H1 (cell line): ENCODE results near the gene LANCL3. TPM values are rescaled to one million over a fixed set of nuclear protein-coding genes. Genes with fewer than 3 reads are reported as not detected.

ENCODE experiments used
- BCL11A ChIP-seq, 2 experiments: IDR thresholded peaks; one replicate each; pipeline ENCODE4 v1.6.1; 2011; ENCODE audit warnings: low read depth in 2 of 2, low read length in 2 of 2, mild to moderate bottlenecking in 2 of 2
- CBX5 ChIP-seq: fragments of 300-800, 300-1000 bp; sonication (generic); IDR thresholded peaks from 2 replicates; pipeline ENCODE4 v1.7.1; 2016; ENCODE audit warnings: antibody characterized with exemption, low read length, low read depth
- CBX8 ChIP-seq: fragments of 300-800, 300-1000 bp; sonication (generic); IDR thresholded peaks from 2 replicates; pipeline ENCODE4 v1.7.1; 2016; ENCODE audit warnings: low read depth, low read length, borderline replicate concordance
- CEBPB ChIP-seq: IDR thresholded peaks from 2 replicates; pipeline ENCODE4 v1.6.1; 2012; ENCODE audit warnings: low read depth, low read length
- CTBP2 ChIP-seq: IDR thresholded peaks from 2 replicates; pipeline ENCODE4 v1.7.0; 2011; ENCODE audit warnings: borderline replicate concordance, mild to moderate bottlenecking, moderate library complexity, mixed read lengths, low read length; ENCODE audit not compliant: insufficient read depth, insufficient read length
- EGR1 ChIP-seq: IDR thresholded peaks from 2 replicates; pipeline ENCODE4 v1.6.1; 2011; ENCODE audit warnings: low read depth, low read length, borderline replicate concordance
- RFX5 ChIP-seq: IDR thresholded peaks from 2 replicates; pipeline ENCODE4 v1.6.1; 2011; ENCODE audit warnings: low read depth, low read length, improper control_type of control experiment, borderline replicate concordance
- SP4 ChIP-seq: IDR thresholded peaks from 2 replicates; pipeline ENCODE4 v1.6.1; 2012; ENCODE audit warnings: low read length, inconsistent platforms
- polyA plus RNA-seq, 7 experiments: library from polyadenylated mRNA; depleted of rRNA in 3 of 7; stranded (reverse) in 5 of 7; unstranded in 2 of 7; fragments of >200 nt in 5 of 7; fragments of 200-250 nt in 2 of 7; gene quantifications; 1 replicate in 5 of 7; 2 replicates in 1 of 7; 4 replicates in 1 of 7; pipeline versions ENCODE4 v1.2.1 to v1.2.3, GENCODE V29; 2011 to 2013; ENCODE audit warnings: missing spikeins in 2 of 7, mixed read lengths in 2 of 7
- total RNA-seq: library from RNA; stranded (reverse); fragmentation: NEBNext Ultra II Directional; extraction: Animal tissue kit (Norgen Biotek cat#: 25700); gene quantifications from 2 replicates; pipeline ENCODE4 v1.2.1, GENCODE V29; 2021
- TF ChIP-seq, protein P1 (sequence below): fragments of 300-600 bp; sonication (generic); IDR thresholded peaks from 2 replicates; pipeline ENCODE4 v1.7.1; 2012; ENCODE audit warnings: low read length, moderate library complexity, mild to moderate bottlenecking, inconsistent platforms; ENCODE audit not compliant: insufficient replicate concordance

The LANCL3 gene
- total and polyA plus RNA-seq, 2 of the 8 experiments (the other 6 are each of a cell fraction or from before 2014, with no cell fraction given), result 0.11 to 0.37 TPM

DNA sequence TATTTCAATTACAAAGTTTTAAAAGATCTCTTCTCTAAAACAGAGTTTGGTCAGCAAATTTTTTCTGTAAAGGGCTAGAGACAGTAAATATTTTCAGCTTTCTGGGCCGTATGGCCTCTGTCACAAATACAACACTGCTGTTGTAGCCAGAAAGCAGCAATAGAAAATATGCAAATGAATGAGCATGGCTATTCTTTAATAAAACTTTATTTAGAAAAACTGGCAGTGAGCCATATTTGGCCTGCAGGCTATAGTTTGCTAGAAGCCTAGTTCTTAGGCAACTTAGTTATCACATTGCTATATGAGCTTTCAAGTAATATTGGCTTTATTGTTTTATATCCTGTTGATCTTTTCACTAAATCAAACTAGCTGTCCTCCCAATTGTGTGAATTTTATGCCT is 87.6 kb downstream of the LANCL3 start (continued):
- TF ChIP-seq, protein P1, sequence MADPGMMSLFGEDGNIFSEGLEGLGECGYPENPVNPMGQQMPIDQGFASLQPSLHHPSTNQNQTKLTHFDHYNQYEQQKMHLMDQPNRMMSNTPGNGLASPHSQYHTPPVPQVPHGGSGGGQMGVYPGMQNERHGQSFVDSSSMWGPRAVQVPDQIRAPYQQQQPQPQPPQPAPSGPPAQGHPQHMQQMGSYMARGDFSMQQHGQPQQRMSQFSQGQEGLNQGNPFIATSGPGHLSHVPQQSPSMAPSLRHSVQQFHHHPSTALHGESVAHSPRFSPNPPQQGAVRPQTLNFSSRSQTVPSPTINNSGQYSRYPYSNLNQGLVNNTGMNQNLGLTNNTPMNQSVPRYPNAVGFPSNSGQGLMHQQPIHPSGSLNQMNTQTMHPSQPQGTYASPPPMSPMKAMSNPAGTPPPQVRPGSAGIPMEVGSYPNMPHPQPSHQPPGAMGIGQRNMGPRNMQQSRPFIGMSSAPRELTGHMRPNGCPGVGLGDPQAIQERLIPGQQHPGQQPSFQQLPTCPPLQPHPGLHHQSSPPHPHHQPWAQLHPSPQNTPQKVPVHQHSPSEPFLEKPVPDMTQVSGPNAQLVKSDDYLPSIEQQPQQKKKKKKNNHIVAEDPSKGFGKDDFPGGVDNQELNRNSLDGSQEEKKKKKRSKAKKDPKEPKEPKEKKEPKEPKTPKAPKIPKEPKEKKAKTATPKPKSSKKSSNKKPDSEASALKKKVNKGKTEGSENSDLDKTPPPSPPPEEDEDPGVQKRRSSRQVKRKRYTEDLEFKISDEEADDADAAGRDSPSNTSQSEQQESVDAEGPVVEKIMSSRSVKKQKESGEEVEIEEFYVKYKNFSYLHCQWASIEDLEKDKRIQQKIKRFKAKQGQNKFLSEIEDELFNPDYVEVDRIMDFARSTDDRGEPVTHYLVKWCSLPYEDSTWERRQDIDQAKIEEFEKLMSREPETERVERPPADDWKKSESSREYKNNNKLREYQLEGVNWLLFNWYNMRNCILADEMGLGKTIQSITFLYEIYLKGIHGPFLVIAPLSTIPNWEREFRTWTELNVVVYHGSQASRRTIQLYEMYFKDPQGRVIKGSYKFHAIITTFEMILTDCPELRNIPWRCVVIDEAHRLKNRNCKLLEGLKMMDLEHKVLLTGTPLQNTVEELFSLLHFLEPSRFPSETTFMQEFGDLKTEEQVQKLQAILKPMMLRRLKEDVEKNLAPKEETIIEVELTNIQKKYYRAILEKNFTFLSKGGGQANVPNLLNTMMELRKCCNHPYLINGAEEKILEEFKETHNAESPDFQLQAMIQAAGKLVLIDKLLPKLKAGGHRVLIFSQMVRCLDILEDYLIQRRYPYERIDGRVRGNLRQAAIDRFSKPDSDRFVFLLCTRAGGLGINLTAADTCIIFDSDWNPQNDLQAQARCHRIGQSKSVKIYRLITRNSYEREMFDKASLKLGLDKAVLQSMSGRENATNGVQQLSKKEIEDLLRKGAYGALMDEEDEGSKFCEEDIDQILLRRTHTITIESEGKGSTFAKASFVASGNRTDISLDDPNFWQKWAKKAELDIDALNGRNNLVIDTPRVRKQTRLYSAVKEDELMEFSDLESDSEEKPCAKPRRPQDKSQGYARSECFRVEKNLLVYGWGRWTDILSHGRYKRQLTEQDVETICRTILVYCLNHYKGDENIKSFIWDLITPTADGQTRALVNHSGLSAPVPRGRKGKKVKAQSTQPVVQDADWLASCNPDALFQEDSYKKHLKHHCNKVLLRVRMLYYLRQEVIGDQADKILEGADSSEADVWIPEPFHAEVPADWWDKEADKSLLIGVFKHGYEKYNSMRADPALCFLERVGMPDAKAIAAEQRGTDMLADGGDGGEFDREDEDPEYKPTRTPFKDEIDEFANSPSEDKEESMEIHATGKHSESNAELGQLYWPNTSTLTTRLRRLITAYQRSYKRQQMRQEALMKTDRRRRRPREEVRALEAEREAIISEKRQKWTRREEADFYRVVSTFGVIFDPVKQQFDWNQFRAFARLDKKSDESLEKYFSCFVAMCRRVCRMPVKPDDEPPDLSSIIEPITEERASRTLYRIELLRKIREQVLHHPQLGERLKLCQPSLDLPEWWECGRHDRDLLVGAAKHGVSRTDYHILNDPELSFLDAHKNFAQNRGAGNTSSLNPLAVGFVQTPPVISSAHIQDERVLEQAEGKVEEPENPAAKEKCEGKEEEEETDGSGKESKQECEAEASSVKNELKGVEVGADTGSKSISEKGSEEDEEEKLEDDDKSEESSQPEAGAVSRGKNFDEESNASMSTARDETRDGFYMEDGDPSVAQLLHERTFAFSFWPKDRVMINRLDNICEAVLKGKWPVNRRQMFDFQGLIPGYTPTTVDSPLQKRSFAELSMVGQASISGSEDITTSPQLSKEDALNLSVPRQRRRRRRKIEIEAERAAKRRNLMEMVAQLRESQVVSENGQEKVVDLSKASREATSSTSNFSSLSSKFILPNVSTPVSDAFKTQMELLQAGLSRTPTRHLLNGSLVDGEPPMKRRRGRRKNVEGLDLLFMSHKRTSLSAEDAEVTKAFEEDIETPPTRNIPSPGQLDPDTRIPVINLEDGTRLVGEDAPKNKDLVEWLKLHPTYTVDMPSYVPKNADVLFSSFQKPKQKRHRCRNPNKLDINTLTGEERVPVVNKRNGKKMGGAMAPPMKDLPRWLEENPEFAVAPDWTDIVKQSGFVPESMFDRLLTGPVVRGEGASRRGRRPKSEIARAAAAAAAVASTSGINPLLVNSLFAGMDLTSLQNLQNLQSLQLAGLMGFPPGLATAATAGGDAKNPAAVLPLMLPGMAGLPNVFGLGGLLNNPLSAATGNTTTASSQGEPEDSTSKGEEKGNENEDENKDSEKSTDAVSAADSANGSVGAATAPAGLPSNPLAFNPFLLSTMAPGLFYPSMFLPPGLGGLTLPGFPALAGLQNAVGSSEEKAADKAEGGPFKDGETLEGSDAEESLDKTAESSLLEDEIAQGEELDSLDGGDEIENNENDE, result no peak
- TF ChIP-seq CEBPB (no peak), BCL11A (IDR thresholded peaks at IDR 0.05; ENCODE audit: low read depth in 2 of 2, low read length in 2 of 2) (no peak), EGR1 (no peak), RFX5 (no peak), CBX5 (no peak), CTBP2 (no peak), CBX8 (no peak), SP4 (no peak)
- TF ChIP-seq, all 59 proteins: peak for 0
